Measurements from ENCODE around the gene MAST1.

DNA sequence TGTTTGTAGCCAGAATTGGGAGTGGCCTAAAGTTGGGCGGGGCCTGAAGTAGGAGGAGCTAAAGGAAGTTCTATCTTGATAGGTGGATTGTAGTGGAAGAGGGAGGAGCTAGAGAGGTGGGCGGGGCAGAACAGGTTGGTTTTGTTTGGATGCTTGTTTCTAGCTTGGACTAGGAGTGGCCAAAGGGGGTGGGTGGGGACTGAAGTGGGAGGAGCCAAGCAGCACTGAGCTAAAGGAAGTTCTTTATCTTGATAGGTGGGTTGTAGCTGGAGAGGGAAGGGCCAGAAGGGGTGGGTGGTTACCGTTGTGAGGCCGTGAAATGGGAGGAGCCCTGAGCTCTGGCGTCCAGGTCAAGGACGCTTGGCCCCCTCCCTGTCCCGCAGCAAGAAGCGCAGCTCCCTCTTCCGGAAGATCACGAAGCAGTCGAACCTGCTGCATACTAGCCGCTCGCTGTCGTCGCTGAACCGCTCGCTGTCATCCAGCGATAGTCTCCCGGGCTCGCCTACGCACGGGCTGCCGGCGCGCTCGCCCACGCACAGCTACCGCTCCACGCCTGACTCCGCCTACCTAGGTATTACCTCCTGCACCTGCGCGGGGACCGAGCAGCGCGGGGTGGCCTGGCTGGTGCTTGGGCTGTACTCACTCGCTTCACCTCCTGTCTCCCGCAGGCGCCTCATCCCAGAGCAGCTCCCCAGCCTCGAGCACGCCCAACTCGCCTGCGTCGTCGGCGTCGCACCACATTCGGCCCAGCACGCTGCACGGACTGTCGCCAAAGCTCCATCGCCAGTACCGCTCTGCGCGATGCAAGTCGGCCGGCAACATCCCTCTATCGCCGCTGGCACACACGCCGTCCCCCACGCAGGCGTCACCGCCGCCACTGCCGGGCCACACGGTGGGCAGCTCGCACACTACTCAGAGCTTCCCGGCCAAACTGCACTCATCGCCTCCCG, 34.9 kb downstream of the MAST1 start:
- no peak for TF ChIP-seq GABPA (IDR thresholded peaks at IDR 0.05; ENCODE audit: low read depth)
- no peak for TF ChIP-seq CTCF (IDR thresholded peaks at IDR 0.05; ENCODE audit: insufficient read depth, low read length)
- no peak for TF ChIP-seq POLR2AphosphoS5 (IDR thresholded peaks at IDR 0.05; ENCODE audit: low read depth)
- TF ChIP-seq, protein P1, sequence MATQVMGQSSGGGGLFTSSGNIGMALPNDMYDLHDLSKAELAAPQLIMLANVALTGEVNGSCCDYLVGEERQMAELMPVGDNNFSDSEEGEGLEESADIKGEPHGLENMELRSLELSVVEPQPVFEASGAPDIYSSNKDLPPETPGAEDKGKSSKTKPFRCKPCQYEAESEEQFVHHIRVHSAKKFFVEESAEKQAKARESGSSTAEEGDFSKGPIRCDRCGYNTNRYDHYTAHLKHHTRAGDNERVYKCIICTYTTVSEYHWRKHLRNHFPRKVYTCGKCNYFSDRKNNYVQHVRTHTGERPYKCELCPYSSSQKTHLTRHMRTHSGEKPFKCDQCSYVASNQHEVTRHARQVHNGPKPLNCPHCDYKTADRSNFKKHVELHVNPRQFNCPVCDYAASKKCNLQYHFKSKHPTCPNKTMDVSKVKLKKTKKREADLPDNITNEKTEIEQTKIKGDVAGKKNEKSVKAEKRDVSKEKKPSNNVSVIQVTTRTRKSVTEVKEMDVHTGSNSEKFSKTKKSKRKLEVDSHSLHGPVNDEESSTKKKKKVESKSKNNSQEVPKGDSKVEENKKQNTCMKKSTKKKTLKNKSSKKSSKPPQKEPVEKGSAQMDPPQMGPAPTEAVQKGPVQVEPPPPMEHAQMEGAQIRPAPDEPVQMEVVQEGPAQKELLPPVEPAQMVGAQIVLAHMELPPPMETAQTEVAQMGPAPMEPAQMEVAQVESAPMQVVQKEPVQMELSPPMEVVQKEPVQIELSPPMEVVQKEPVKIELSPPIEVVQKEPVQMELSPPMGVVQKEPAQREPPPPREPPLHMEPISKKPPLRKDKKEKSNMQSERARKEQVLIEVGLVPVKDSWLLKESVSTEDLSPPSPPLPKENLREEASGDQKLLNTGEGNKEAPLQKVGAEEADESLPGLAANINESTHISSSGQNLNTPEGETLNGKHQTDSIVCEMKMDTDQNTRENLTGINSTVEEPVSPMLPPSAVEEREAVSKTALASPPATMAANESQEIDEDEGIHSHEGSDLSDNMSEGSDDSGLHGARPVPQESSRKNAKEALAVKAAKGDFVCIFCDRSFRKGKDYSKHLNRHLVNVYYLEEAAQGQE (IDR thresholded peaks at IDR 0.05; ENCODE audit: insufficient replicate concordance, low read depth), result no peak
